ENCODE measurements around the gene PHF21B.

Gene PHF21B

GRCh38 chr22:44916281-44917231 lies 93.2 kb downstream of the PHF21B start:
- H3K27me3 ChIP-seq (ENCODE audit: control insufficient read depth, insufficient read depth, low read length, poor library complexity, severe bottlenecking): no peaks in the 10 kb centered on the region
- no peaks in the 10 kb centered on the region for H3K9me3 ChIP-seq (ENCODE audit: control insufficient read depth, low read length)
- no peak overlapping the region for H3K4me3 ChIP-seq (ENCODE audit: insufficient read depth, low read depth, low read length)
- H3K36me3 ChIP-seq (ENCODE audit: control insufficient read depth, insufficient read depth, low read length): peaks cover 27% of the 10 kb centered on the region
- 91 to 92% methylated on average over 46 of the region's 46 CpGs for WGBS, 2 experiments
- no peak overlapping the region for H3K27ac ChIP-seq (ENCODE audit: insufficient read depth, low read depth, low read length, poor library complexity, severe bottlenecking)
- H3K4me1 ChIP-seq (ENCODE audit: control insufficient read depth, insufficient read depth, low read length): no peaks in the 10 kb centered on the region

GRCh38 chr22:44915441-44915840 lies 94.4 kb downstream of the PHF21B start:
- H3K4me1 ChIP-seq (ENCODE audit: control insufficient read depth, insufficient read depth, low read length): no peaks in the 10 kb centered on the region
- no peak overlapping the region for H3K27ac ChIP-seq (ENCODE audit: insufficient read depth, low read depth, low read length, poor library complexity, severe bottlenecking)
- H3K27me3 ChIP-seq (ENCODE audit: control insufficient read depth, insufficient read depth, low read length, poor library complexity, severe bottlenecking): no peaks in the 10 kb centered on the region
- WGBS, 2 experiments: 96% methylated on average over 10 of the region's 10 CpGs
- H3K36me3 ChIP-seq (ENCODE audit: control insufficient read depth, insufficient read depth, low read length): peaks cover 33% of the 10 kb centered on the region
- H3K4me3 ChIP-seq (ENCODE audit: insufficient read depth, low read depth, low read length): no peak overlapping the region
- no peaks in the 10 kb centered on the region for H3K9me3 ChIP-seq (ENCODE audit: control insufficient read depth, low read length)

- H3K9me3 ChIP-seq (ENCODE audit: control insufficient read depth, low read length): no peaks in the 10 kb centered on the region
- no peak overlapping the region for H3K4me3 ChIP-seq (ENCODE audit: insufficient read depth, low read depth, low read length)
- no peaks in the 10 kb centered on the region for H3K27me3 ChIP-seq (ENCODE audit: control insufficient read depth, insufficient read depth, low read length, poor library complexity, severe bottlenecking)
- whole genome bisulfite sequencing, 2 experiments: 95 to 97% methylated on average over 13 of the region's 13 CpGs
- H3K27ac ChIP-seq (ENCODE audit: insufficient read depth, low read depth, low read length, poor library complexity, severe bottlenecking): no peak overlapping the region
- H3K36me3 ChIP-seq (ENCODE audit: control insufficient read depth, insufficient read depth, low read length): peaks cover 41% of the 10 kb centered on the region
- H3K4me1 ChIP-seq (ENCODE audit: control insufficient read depth, insufficient read depth, low read length): no peaks in the 10 kb centered on the region
Observed at GRCh38 chr22:44914026-44914721, 95.6 kb downstream of the PHF21B start.

GRCh38 chr22:44913198-44913983 lies 96.4 kb downstream of the PHF21B start:
- WGBS, 2 experiments: 95 to 96% methylated on average over 24 of the region's 24 CpGs
- H3K4me1 ChIP-seq (ENCODE audit: control insufficient read depth, insufficient read depth, low read length): no peaks in the 10 kb centered on the region
- no peak overlapping the region for H3K27ac ChIP-seq (ENCODE audit: insufficient read depth, low read depth, low read length, poor library complexity, severe bottlenecking)
- H3K4me3 ChIP-seq (ENCODE audit: insufficient read depth, low read depth, low read length): no peak overlapping the region
- H3K9me3 ChIP-seq (ENCODE audit: control insufficient read depth, low read length): no peaks in the 10 kb centered on the region
- no peaks in the 10 kb centered on the region for H3K27me3 ChIP-seq (ENCODE audit: control insufficient read depth, insufficient read depth, low read length, poor library complexity, severe bottlenecking)
- peaks cover 44% of the 10 kb centered on the region for H3K36me3 ChIP-seq (ENCODE audit: control insufficient read depth, insufficient read depth, low read length)

GRCh38 chr22:44909241-44909640 lies 100.6 kb downstream of the PHF21B start:
- H3K4me1 ChIP-seq (ENCODE audit: control insufficient read depth, insufficient read depth, low read length): no peaks in the 10 kb centered on the region

GRCh38 chr22:44907765-44908737 lies 101.8 kb downstream of the PHF21B start:
- Histone ChIP-seq H3K9me3 (ENCODE audit: control insufficient read depth, low read length) (no peaks in the 10 kb centered on the region), H3K27ac (ENCODE audit: insufficient read depth, low read depth, low read length, poor library complexity, severe bottlenecking) (no peak overlapping the region), H3K4me1 (ENCODE audit: control insufficient read depth, insufficient read depth, low read length) (no peaks in the 10 kb centered on the region), H3K4me3 (ENCODE audit: insufficient read depth, low read depth, low read length) (no peak overlapping the region), H3K36me3 (ENCODE audit: control insufficient read depth, insufficient read depth, low read length) (peaks cover 39% of the 10 kb centered on the region), H3K27me3 (ENCODE audit: control insufficient read depth, insufficient read depth, low read length, poor library complexity, severe bottlenecking) (no peaks in the 10 kb centered on the region)
- WGBS, 2 experiments: 96% methylated on average over 21 of the region's 21 CpGs

More at GRCh38 chr22:44909241-44909640, 100.6 kb downstream of the PHF21B start:
- no peaks in the 10 kb centered on the region for H3K27me3 ChIP-seq (ENCODE audit: control insufficient read depth, insufficient read depth, low read length, poor library complexity, severe bottlenecking)
- peaks cover 48% of the 10 kb centered on the region for H3K36me3 ChIP-seq (ENCODE audit: control insufficient read depth, insufficient read depth, low read length)
- no peak overlapping the region for H3K27ac ChIP-seq (ENCODE audit: insufficient read depth, low read depth, low read length, poor library complexity, severe bottlenecking)
- H3K9me3 ChIP-seq (ENCODE audit: control insufficient read depth, low read length): no peaks in the 10 kb centered on the region
- no peak overlapping the region for H3K4me3 ChIP-seq (ENCODE audit: insufficient read depth, low read depth, low read length)
- 94 to 95% methylated on average over 6 of the region's 6 CpGs for WGBS, 2 experiments

GRCh38 chr22:44906999-44907644 lies 102.7 kb downstream of the PHF21B start:
- Histone ChIP-seq H3K36me3 (ENCODE audit: control insufficient read depth, insufficient read depth, low read length) (peaks cover 30% of the 10 kb centered on the region), H3K4me3 (ENCODE audit: insufficient read depth, low read depth, low read length) (no peak overlapping the region), H3K9me3 (ENCODE audit: control insufficient read depth, low read length) (no peaks in the 10 kb centered on the region), H3K27me3 (ENCODE audit: control insufficient read depth, insufficient read depth, low read length, poor library complexity, severe bottlenecking) (no peaks in the 10 kb centered on the region), H3K4me1 (ENCODE audit: control insufficient read depth, insufficient read depth, low read length) (no peaks in the 10 kb centered on the region), H3K27ac (ENCODE audit: insufficient read depth, low read depth, low read length, poor library complexity, severe bottlenecking) (no peak overlapping the region)
- WGBS, 2 experiments: 94 to 97% methylated on average over 18 of the region's 18 CpGs

- Histone ChIP-seq H3K4me1 (ENCODE audit: control insufficient read depth, insufficient read depth, low read length) (no peaks in the 10 kb centered on the region), H3K9me3 (ENCODE audit: control insufficient read depth, low read length) (peaks cover 4% of the 10 kb centered on the region), H3K27me3 (ENCODE audit: control insufficient read depth, insufficient read depth, low read length, poor library complexity, severe bottlenecking) (no peaks in the 10 kb centered on the region), H3K4me3 (ENCODE audit: insufficient read depth, low read depth, low read length) (no peak overlapping the region), H3K27ac (ENCODE audit: insufficient read depth, low read depth, low read length, poor library complexity, severe bottlenecking) (no peak overlapping the region), H3K36me3 (ENCODE audit: control insufficient read depth, insufficient read depth, low read length) (peaks cover 28% of the 10 kb centered on the region)
- whole genome bisulfite sequencing, 2 experiments: 95 to 96% methylated on average over 21 of the region's 21 CpGs
Observed at GRCh38 chr22:44906248-44906936, 103.4 kb downstream of the PHF21B start.

All from ectodermal cell (in vitro differentiated cells).